GM18505 (cell line): ENCODE data around the gene PAGR1.

Experiments
- ATAC-seq: cut with Tn5 transposase; IDR thresholded peaks from one replicate; pipeline ENCODE4 v1.9.1; 2021; ENCODE audit not compliant: unreplicated experiment
- POLR2A ChIP-seq: IDR thresholded peaks from 4 replicates; pipeline ENCODE4 v1.6.1; 2011; ENCODE audit warnings: borderline replicate concordance; ENCODE audit not compliant: insufficient read depth, insufficient read length; ENCODE audit errors: extremely low read depth

The PAGR1 gene

DNA sequence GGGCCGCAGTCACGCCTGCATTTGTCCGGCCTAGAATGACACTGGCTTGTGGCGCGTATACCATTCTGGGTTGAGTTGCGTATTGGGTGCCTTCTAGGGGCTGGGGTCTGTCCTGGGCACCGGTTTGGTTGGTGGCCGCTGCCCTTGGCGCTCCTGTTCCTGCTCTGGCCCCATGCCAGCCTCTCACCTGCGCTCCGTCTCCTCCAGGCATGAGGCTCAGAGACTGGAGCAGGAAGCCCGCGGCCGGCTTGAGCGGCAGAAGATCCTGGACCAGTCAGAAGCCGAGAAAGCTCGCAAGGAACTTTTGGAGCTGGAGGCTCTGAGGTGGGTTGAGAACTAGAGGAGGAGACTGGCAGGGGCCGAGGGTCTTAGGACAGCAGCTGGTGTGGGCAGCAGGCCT, 29.7 kb downstream of the PAGR1 start:
- no peak for ATAC-seq
- TF ChIP-seq POLR2A, result no peak

DNA sequence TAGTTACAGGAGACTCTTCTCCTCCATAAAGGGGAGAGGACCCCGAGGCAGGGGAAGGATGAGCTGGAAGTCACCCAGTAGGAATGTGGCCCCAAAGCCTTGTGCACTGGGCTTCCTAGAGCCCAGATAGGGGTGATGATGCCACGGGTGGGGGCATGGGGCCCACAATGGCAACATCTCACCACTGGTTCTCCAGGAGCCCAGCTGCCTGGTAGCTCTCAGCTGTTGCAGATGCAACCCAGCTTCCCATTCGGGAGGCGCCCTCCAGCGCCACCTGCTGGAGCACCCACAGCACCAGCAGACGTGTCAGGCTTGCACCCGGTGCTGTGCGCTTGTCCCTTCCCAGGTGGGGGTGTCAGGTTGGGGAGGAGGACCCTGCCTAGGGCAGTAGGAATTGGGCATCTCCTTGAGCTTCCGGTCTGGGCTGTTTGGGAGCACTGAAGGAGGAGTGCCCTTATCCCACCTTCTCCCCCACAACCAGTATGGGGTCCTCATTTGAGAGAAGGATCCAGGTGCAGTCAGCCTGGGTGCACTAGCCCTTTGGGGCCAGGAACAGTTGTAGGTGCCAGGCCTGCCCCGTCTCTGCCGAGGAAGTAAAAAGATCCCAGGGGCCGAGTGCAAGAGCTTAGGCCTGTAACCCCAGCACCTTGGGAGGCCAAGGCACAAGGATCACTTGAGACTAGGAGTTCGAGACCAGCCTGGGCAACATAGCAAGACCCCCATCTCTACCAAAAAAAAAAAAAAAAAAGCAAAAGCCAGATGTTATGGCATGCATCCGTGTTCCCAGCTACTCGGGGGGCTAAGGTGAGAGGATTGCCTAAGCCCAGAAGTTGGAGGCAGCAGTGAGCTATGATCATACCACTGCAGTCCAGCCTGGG, 32.7 kb downstream of the PAGR1 start:
- no peak for TF ChIP-seq POLR2A
- ATAC-seq, result no peak

DNA sequence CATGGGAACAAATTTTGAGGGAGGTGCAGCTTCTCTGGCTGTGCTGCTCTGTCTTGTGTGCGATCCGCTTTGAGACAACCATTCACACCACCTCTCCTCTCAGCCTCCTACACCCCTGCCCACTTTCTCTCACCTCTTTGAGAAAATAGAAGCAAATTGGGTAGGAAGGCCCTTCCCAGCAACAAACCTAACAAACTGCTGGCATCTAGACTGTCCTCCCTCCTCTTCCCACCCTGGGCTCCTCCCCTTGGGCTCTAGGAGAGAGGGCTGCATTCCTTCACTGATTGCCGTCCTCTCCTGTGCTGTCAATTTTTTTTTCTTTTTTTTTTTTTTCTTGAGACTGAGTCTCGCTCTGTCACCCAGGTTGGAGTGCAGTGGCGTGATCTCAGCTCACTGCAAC, 33.6 kb downstream of the PAGR1 start:
- TF ChIP-seq POLR2A, result no peak
- ATAC-seq, result no peak

DNA sequence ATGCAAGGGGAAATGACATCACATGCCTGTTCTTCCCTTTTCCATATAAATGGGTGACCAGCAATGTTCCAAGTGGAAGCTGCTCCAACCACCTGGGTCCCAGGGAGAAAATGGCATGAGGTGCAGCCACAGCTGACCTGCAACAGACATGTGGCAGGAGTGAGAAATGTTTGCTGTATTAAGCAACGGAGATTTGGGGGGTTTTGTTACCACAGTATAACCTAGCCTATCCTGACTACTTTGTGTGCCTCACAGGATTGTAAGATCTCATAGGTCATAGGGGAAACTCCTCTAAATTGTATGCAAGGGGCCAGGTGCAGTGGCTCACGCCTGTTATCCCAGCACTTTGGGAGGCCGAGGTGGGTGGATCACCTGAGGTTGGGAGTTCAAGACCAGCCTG, 35.0 kb downstream of the PAGR1 start:
- ATAC-seq, result no peak
- TF ChIP-seq POLR2A, result no peak

DNA sequence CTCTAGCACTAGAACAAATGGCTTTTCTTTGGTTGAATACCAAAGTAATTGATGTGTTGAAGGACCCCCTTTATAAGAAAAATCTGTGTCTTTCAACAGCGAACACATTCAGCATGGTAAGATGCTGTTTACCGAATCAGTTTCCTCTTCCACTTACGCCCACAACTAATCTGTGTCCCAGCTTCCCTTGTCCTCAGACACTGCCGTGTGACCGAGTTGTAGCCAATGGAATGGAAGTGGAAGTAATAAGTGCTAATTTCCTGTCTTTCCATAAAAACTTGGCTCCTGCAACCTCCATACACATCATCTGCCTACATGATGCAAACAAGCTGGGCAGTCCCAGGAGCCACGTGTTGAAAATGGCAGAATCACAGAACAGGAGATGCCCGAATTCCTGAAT, 36.7 kb downstream of the PAGR1 start:
- TF ChIP-seq POLR2A, result no peak

DNA sequence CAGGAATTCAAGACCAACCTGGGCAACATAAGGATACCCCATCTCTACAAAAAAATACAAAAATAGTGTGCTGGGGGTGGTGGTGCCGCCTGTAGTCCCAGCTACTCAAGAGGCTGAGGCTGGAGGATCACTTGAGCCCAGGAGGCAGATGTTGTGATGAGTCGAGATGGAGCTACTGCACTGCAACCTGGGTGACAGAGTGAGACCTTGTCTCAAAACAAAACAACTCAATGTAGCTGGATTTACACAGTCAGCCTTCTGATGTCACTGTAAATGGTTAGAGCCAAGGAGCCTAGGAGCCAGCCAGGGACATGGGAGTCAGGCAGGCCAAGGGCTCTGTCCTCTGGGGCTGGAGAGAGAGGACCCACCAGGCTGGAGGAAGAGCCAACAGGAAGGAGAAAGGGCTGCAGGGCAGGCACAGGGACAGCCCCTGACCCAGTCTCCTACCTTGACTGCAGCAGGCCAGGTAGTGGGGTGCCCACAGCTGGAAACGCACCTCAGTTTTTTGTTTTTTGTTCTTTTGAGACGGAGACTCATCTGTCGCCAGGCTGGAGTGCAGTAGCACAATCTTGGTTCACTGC, 38.7 kb downstream of the PAGR1 start:
- no peak for TF ChIP-seq POLR2A
- no peak for ATAC-seq

More for the DNA sequence above, 36.7 kb downstream of the PAGR1 start:
- no peak for ATAC-seq

DNA sequence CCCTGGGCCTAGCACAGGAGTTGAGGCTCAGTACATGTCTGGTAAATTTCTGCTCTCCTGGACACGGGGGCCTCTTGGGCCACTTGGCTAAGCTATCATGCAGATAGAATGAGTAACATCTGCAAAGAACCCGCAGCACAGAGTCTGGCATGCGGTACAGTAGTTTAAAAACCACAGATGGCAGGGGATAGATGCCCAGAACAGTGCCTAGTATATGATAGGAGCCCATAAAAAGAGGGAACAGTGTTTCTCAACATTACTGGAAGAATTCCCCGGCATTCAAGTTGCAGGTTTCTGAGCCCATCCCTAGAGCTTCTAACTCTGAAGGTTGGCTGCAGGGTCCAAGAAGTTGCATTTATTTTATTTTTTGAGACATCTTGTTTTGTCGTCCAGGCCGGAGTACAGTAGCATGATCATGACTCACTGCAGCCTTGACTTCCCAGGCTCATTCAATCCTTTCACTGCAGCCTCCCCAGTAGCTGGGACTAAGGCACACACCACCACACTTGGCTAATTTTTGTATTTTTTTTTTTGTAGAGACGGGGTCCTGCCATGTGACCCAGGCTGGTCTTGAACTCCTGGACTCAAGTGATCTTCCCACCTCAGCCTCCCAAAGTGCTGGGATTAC, 41.3 kb downstream of the PAGR1 start:
- ATAC-seq, result no peak
- no peak for TF ChIP-seq POLR2A

DNA sequence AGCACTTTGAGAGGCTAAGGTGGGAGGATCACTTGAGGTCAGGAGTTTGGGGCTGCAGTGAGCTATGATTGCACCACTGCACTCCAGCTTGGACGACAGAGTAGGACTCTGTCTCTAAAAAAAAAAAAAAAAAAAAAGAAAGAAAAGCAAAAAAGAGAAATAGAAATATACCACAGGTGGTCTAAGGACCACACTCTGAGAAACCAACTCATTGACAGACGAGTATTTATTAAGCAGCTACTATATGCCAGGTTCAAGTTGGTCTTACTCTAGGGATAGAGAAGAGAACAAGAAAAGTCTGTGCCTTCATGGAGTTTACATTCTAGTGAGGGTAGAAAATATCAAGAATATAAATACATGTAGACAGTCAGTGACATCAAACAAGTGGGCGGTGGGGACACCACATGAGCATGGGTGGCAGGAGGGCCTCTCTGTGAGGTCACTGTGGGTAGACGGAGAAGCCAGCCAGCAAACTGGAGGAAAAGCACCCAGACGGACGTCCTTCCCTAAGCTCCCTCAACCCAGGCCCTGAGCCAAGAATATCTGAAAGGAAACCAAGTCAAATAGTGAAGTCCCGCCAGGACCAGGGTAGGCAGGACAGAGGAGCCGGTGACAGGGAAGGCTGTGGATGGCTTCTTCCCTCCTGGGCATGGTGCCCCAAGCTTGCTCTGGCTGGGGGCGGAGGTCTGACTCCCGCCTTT, 42.3 kb downstream of the PAGR1 start:
- no peak for ATAC-seq
- no peak for TF ChIP-seq POLR2A

DNA sequence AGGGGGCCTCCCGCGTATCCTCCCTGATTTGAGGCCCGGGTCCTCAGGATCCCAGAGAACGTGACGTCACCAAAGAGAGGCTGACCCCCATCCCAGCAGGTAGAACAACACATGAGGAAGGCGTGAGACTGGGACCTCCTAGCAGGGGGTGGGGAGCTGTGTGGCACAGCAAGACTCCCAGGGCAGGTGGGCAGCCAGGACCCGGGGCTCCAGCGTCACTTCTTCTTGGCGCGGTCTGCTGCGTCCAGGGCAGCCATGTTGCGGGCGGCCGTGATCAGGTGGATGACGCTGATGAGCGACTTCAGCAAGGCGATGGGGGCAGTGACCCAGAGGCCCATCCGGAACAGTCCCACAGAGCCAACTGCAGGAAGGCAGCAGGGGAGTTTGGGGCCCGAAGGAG, 43.0 kb downstream of the PAGR1 start:
- no peak for TF ChIP-seq POLR2A
- ATAC-seq, result no peak

DNA sequence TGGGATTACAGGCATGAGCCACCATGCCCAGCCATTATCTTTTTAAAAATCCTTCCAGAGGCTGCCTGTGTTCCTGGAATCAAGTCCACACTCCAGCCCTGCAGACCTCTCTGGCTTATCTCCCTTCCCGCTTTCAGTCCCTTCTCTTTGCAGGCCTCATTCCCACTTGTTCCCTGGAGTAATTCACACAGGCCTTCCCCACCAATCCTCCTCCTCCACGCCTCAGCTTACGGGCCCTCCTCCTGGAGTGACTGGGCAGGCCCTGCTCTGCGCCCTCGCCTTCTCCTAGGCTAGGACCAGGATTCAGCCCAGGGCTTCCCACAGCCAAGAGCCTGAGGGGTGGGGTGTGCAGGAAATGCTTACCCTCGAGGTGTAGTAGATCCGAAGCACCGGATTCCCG, 44.3 kb downstream of the PAGR1 start:
- TF ChIP-seq POLR2A, result no peak
- ATAC-seq, result no peak

DNA sequence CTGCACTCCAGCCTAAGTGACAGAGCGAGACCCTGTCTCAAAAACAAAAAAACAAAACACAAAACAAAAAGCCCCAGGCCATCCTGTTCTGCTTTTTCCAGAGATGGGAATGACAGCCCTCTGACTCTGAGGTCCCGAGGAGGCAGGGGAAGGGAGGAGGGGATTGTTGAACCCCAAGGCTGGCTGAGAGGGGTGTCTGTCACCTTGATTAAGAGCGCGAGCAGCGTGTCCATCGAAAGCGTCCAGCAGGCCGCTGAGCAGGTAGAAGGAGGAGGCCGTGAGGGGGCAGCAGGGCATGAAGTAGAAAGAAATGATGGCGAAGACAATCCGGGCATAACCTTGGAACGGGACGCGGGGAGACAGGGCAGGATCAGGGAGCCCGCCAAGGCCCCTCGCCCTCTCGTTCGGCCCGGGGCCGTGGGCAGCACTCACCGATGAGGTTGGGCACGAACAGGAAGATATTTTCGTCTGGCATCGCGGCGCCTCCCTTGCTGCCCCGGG, 46.5 kb downstream of the PAGR1 start:
- no peak for ATAC-seq
- no peak for TF ChIP-seq POLR2A

DNA sequence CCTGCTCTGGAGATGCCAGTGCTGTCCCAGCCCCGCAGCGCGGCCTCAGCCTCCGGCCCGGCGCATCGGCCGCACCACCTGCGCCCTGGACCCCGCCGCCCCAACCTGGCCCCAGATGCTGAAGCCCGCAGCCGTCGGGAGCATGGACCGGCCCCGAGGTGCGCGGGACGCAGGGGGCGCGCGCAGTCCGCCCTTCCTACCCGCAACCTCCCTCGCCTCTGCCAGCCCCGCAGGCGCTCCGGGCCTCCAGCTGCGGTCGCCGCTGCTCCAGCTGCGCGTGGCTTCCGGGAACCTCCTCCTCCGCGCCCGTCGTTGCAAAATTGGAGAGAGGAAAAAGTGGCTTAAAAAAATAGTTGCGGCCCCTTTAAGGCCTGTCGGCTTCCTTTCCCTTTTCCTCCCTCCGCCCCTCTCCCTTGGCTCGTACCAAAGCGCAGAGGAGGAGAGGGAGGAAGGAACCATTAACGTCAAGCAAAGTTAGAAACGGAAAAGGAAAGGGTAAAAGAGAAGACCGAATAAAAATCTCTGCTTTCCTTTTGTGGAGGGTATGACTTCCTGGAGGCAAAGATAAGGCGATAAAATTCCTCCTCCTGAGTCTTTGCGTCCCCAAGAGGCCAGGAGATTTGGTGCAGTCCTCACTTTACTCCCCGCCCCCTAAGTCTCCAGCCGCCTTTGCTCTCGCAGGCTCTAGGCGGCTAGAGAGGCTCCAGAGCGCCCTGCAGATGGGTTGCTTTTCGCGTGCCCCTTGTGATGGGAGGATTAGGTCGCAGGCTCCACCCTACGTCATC, 47.1 kb downstream of the PAGR1 start, which contains the start of gene CDIPT:
Gene CDIPT, minus strand, starts transcription at position 343 of the 785 bp plus-strand sequence. CDS start 369 bp downstream, outside the sequence.
- peak; percentile 57 for TF ChIP-seq POLR2A
- ATAC-seq, result peak; percentile 88

DNA sequence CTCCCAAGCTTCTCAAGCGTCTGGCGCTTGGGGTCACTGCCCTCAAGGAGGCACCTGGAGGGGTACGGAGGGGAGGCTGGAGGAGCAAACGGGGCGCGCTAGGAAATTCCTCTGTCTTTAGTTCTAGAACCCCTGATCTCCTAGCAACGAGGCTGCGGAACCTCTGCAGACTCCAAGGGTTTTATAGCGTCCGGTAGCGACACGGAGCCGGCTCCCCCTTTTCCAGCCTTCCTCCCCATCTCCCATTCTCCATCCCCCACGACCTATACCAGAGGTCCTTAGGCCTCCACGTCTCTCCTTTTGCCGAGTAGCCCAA, 47.7 kb downstream of the PAGR1 start:
- TF ChIP-seq POLR2A, result no peak
- no peak for ATAC-seq

DNA sequence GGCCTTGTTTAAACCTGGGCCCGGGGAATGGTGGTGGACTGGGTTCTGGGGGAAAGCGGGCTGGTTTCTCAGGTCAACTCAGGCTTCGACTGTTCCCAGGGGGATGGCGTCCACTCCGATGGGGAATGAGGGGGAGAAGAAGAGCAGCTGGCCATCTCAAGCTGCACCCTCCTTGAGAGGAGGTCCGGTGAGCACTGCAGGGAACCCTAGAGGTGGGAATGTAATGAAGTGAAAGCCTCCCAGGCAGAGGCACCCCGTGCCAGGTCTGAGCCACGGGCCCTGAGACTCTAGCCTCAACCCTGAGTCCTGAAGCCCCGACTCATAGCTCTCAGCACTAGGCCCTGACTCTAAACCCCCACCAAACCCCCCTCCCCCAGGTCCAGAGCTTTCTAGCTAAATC, 48.3 kb downstream of the PAGR1 start:
- ATAC-seq, result no peak
- TF ChIP-seq POLR2A, result no peak
